Measurements from ENCODE around the gene YTHDF1. TPM values are rescaled to one million over a fixed set of nuclear protein-coding genes. Genes with fewer than 3 reads are reported as not detected.

Gene YTHDF1
- total RNA-seq, 6 experiments from 2014 or later = 35.4 to 40.0 (median 37.2) TPM

GRCh38 chr20:63216849-63217471 is 1.0 kb upstream of the YTHDF1 start:
- peak overlapping the region; percentile 85 for H3K4me3 Mint-ChIP-seq
- H3K9me3 Mint-ChIP-seq = no peaks in the 10 kb centered on the region
- peaks cover 31% of the 10 kb centered on the region for H3K36me3 Mint-ChIP-seq (ENCODE audit: low read depth)
- H3K27ac Mint-ChIP-seq = peak overlapping the region; percentile 64
- DNase-seq = no peak
- peaks cover 16% of the 10 kb centered on the region for H3K27me3 Mint-ChIP-seq (ENCODE audit: insufficient read depth)
- H3K4me1 Mint-ChIP-seq (ENCODE audit: low read depth) = peaks cover 38% of the 10 kb centered on the region
- TF ChIP-seq CTCF (IDR thresholded peaks at IDR 0.05) = no peak

- no peaks in the 10 kb centered on the region for H3K9me3 Mint-ChIP-seq
- DNase-seq = peak; percentile 49
- H3K4me3 Mint-ChIP-seq = peak overlapping the region; percentile 92
- peak; percentile 72 for TF ChIP-seq CTCF (IDR thresholded peaks at IDR 0.05)
- peaks cover 33% of the 10 kb centered on the region for H3K36me3 Mint-ChIP-seq (ENCODE audit: low read depth)
- H3K27me3 Mint-ChIP-seq (ENCODE audit: insufficient read depth) = peaks cover 11% of the 10 kb centered on the region
- peak overlapping the region; percentile 80 for H3K27ac Mint-ChIP-seq
- peaks cover 40% of the 10 kb centered on the region for H3K4me1 Mint-ChIP-seq (ENCODE audit: low read depth)
These were observed 560 bp downstream of the YTHDF1 start for GRCh38 chr20:63215101-63216040.

- DNase-seq = no peak
- Mint-ChIP-seq H3K9me3 (no peaks in the 10 kb centered on the region), H3K4me3 (peak overlapping the region; percentile 92), H3K4me1 (ENCODE audit: low read depth) (peaks cover 40% of the 10 kb centered on the region), H3K27ac (peak overlapping the region; percentile 80; the same call in 1 of the 2 replicates), H3K36me3 (ENCODE audit: low read depth) (peaks cover 33% of the 10 kb centered on the region), H3K27me3 (ENCODE audit: insufficient read depth) (peaks cover 5% of the 10 kb centered on the region)
- TF ChIP-seq CTCF (IDR thresholded peaks at IDR 0.05) = no peak
These were observed 1.4 kb downstream of the YTHDF1 start for GRCh38 chr20:63214514-63214913.

GRCh38 chr20:63212792-63213191 is 3.1 kb downstream of the YTHDF1 start:
- Mint-ChIP-seq H3K4me1 (ENCODE audit: low read depth) (peaks cover 44% of the 10 kb centered on the region), H3K36me3 (ENCODE audit: low read depth) (peaks cover 37% of the 10 kb centered on the region), H3K4me3 (no peak overlapping the region), H3K27me3 (ENCODE audit: insufficient read depth) (no peaks in the 10 kb centered on the region; the same call in 1 of the 2 replicates), H3K27ac (no peak overlapping the region), H3K9me3 (no peaks in the 10 kb centered on the region)
- DNase-seq = no peak
- no peak for TF ChIP-seq CTCF (IDR thresholded peaks at IDR 0.05)

GRCh38 chr20:63212393-63212730 is 3.6 kb downstream of the YTHDF1 start:
- no peak overlapping the region; the same call in 1 of the 2 replicates for H3K4me3 Mint-ChIP-seq
- no peak for DNase-seq
- H3K27ac Mint-ChIP-seq = no peak overlapping the region
- H3K36me3 Mint-ChIP-seq (ENCODE audit: low read depth) = peaks cover 37% of the 10 kb centered on the region
- TF ChIP-seq CTCF (IDR thresholded peaks at IDR 0.05) = no peak; the same call in 1 of the 2 replicates
- no peaks in the 10 kb centered on the region for H3K9me3 Mint-ChIP-seq
- H3K27me3 Mint-ChIP-seq (ENCODE audit: insufficient read depth) = no peaks in the 10 kb centered on the region; the same call in 1 of the 2 replicates
- peaks cover 48% of the 10 kb centered on the region for H3K4me1 Mint-ChIP-seq (ENCODE audit: low read depth)
